Esophagus squamous epithelium (tissue), 4 donors: ENCODE data around the gene TYK2.

ENCODE experiments used
- POLR2A ChIP-seq, 4 donors: fragments of 450-650 bp; IDR thresholded peaks; one replicate each; pipeline ENCODE4 v1.6.1; 2017; ENCODE audit warnings: antibody characterized with exemption in 4 of 4, mild to moderate bottlenecking in 4 of 4, moderate library complexity in 3 of 4
- TF ChIP-seq, protein P1 (sequence below), 6 experiments: fragments of 450-650 bp in 4 of 6; fragments of 200-600 bp in 2 of 6; sonication (generic) in 2 of 6; IDR thresholded peaks; one replicate each; pipeline ENCODE4 v1.5.1; 2016 to 2019; ENCODE audit warnings: antibody characterized with exemption in 6 of 6, mild to moderate bottlenecking in 4 of 6, moderate library complexity in 4 of 6

DNA sequence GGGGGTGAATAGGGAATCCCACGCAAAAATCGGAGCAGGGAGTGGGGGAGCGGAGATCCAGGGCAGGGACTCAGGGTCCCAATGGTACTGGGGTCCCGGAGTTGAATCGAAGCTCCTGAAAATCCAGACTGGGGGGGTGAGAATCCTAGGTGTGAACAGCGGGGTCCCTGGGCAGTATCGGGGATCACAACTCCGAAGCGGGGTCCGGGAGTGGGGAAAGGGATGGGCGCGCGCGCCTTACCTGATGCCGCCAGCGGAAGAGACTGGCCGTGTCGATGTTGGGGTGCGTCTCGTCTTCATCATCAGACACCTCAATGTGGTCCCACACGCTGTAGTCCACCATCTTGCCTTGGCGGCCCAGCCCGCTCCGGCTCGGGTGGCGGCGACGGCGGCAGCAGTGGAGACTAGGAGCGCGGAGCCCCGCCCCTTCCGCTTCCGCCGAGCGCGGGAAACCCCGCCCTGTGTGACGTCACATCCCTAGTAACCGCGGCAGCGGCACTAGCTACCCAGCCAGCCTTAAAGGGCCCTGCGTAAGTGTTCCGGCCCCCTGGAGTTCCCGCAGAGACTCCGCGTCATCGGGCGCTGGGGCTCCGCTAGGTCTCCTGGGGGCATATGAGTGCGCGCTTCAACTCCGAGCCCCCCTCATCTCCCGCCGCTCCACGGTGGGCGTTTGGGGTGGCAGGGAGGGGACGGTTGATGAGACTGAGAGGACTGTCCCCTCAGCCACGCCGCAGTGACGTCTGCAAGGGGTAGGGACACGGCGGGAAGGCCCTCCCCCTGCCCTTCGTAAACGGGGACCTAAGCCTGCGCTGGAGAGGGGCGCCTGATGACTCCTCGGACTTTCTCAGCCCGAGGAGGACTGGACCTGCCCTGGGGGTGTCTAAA is 23.0 kb upstream of the TYK2 start, which contains the start of gene CDC37:
- TF ChIP-seq, protein P1, sequence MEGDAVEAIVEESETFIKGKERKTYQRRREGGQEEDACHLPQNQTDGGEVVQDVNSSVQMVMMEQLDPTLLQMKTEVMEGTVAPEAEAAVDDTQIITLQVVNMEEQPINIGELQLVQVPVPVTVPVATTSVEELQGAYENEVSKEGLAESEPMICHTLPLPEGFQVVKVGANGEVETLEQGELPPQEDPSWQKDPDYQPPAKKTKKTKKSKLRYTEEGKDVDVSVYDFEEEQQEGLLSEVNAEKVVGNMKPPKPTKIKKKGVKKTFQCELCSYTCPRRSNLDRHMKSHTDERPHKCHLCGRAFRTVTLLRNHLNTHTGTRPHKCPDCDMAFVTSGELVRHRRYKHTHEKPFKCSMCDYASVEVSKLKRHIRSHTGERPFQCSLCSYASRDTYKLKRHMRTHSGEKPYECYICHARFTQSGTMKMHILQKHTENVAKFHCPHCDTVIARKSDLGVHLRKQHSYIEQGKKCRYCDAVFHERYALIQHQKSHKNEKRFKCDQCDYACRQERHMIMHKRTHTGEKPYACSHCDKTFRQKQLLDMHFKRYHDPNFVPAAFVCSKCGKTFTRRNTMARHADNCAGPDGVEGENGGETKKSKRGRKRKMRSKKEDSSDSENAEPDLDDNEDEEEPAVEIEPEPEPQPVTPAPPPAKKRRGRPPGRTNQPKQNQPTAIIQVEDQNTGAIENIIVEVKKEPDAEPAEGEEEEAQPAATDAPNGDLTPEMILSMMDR (IDR thresholded peaks at IDR 0.05), result no peak
- peak in 3 of 4 donors; percentile 17 to 86 (median 75) for TF ChIP-seq POLR2A (IDR thresholded peaks at IDR 0.05)
